ENCODE measurements around the gene SSB.
A peak's percentile ranks its signal among the peaks of the same experiment; 100 is the strongest.
"Not testable (repeated sequence)": the region's sequence is repeated elsewhere in the genome, so short reads cannot be mapped to it uniquely, and the experiment has no call there.

The SSB gene

DNA sequence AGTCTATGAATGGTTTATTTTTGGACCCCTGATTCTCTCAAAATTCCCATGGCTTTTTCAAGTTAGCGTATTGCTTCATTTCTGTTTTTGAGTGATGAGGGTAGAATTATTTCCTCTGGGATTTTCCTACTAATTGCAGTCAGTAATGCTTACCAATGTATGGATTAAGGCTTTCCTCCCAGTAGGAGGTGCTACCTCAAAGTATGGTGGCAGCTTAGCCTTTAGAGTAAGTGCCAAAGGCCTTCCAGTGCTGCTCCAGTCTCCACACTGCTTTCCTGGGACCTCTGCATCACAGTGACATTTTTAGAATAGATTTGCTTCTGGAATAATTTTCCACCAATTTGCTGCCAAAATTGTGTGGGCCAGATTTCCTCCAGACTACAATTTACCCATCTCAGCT lies 16.2 kb upstream of the SSB start:
- no peak for DNase-seq

DNA sequence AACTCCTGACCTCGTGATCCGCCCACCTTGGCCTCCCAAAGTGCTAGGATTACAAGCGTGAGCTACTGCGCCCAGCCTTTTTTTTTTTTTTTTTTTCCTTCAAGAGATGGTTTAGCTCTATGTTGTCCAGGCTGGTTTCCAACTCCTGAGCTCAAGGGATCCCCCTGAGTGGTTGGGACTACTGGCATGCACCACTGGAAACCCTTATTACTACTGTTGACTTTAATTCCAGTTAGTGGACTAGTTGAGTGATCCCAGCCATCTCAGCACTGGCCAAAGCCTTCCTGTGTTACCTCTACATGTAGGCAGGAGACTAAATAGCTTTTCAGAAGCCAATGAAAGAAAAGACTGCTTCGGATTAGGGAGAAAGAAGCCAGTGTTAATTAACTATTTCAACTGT lies 8.1 kb upstream of the SSB start:
- DNase-seq: no peak

DNA sequence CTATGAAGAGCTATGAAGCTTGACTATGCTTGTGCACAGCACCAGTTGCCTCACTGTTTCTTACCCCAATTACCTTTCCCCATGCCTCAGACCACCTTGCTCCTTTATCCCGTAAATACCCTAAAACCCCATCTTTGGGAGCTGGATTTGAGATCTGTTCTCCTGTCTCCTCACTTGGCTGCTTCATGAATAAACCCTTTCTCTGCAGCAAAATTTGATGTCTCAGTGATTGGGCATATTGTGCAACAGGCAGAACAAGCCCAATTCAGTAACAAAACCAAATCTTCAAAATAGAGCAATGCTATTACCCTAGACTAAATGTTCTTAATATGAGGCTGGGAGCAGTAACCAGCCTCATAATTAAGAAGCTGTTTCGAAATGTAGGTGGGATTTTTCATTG lies 3.5 kb upstream of the SSB start:
- DNase-seq: no peak

GRCh38 chr2:169796441-169796840 lies 2.2 kb upstream of the SSB start:
- DNase-seq: no peak

DNA sequence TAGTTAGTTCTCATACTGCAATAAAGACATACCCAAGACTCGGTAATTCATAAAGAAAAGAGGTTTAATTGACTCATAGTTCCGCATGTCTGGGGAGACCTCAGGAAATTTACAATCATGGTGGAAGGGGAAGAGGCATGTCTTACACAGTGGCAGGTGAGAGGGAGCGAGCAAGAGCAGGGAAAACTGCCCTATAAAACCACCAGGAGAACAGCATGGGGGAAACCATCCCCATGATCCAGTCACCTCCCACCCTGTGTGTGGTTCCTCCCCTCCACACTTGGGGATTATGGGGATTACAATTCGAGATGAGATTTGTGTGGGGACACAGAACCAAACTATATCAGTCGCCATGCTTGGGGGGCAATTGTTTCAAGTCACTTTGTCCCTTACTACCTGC lies 1.1 kb upstream of the SSB start:
- no peak for DNase-seq

GRCh38 chr2:169798397-169798717 lies 314 bp upstream of the SSB start:
- no peak for DNase-seq

DNA sequence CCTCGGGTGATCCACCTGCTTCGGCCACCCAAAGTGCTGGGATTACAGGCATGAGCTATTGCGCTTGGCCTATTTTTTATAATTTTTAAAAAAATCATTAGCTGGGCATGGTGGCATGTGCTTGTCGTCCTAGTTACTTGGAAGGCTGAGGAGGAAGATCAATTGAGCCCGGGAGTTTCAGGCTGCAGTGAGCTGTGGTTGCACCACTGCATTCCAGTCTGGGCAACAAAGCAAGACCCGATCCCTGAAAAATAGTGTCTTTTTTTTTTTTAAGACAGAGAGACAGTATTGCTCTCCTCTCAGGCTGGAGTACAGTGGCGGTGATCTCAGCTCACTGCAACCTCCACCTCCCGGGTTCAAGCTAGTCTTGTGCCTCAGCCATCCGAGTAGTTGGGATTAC lies 4.8 kb downstream of the SSB start:
- DNase-seq: no peak

- DNase-seq: no peak
Observed at GRCh38 chr2:169806586-169806985, 7.9 kb downstream of the SSB start.

- DNase-seq: no peak
Observed at GRCh38 chr2:169808221-169808620, 9.6 kb downstream of the SSB start.

- no peak for DNase-seq
Observed at GRCh38 chr2:169815849-169816248, 17.2 kb downstream of the SSB start.

- not testable (repeated sequence) for DNase-seq
Observed at GRCh38 chr2:169816961-169817360, 18.3 kb downstream of the SSB start.

- not testable (repeated sequence) for DNase-seq
Observed at GRCh38 chr2:169817369-169817768, 18.7 kb downstream of the SSB start.

DNA sequence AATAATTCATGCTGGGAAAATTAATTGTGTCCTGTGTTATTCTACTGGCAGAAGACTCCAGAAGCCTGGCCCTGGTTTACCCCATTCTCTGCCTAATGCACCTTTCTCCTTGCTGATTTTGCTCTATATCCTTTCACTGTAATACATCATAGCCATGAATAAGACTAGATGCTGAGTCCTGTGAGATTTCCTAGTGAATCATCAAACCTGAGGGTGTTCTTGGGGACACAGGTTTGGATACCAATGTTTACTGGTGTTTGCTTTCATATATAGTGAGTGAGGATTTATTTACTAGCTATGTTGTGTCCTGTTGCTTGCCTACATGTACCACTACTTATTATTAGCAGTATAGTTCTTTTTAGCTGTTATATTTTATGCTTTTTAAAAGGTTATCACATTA lies 19.6 kb downstream of the SSB start:
- DNase-seq: no peak

DNA sequence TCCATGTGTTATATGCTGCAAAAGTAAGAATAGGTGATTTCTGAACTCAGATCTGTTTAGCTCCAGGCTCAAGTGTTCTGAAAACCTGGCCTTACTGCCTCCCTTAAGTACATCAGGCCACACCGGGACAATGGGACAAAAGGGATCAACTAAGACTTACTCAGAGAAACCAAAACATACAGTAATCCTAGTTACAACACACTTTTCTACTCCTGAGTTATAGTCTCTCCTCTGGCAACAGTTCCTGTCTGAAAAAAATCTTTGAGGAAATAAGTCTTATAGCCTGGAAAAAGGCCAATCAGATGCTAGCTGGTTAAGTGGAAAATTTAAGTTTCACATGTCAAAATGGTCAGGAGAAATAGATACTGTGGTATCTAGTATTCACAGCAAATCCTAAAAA lies 20.4 kb downstream of the SSB start:
- no peak for DNase-seq

DNA sequence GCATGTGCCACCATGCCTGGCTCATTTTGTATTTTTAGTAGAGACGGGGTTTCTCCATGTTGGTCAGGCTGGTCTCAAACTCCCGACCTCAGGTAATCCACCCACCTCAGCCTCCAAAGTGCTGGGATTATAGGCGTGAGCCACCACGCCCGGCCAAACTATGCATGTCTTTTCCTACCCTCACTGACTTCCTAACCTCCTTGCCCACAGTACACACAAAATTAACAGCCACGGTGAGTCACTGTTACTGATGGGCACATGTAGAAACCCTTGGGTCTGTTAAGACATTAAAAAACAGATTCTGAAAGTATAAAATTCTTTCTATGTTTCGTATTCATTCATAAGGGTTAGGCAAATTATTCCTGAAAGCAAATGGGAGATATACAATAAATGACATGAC lies 21.4 kb downstream of the SSB start:
- not testable (repeated sequence) for DNase-seq

GRCh38 chr2:169822036-169822435 lies 23.4 kb downstream of the SSB start:
- no peak for DNase-seq

DNA sequence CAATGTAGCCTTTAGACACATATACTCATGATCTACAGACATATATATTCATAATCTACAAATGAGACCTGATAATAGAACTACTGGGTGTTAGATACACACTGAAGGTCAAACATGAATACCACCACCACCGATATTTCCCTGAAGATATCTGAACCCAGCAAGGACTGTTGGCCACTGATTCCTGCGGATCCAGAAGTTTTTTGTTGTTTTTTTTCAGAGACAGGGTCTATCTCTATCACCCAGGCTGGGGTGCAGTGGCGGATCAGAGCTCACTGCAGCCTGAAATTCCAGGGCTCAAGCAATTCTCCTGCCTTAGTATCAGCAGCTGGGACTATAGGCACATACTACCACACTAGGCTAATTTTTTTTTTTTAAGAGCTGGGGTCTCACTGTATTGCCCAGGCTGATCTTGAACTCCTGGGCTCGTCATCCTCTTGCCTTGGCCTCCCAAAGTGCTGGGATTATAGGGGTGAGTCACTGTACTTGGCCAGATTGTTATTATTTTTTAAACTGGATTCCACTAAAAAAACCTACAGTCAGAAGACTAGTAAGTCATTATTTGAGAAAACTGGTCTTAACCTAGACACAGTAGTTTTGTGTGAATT lies 24.2 kb downstream of the SSB start:
- no peak for DNase-seq

- no peak for DNase-seq
Observed at GRCh38 chr2:169823996-169824372, 25.3 kb downstream of the SSB start.

GRCh38 chr2:169824373-169825333 lies 26.0 kb downstream of the SSB start, which contains the start of gene METTL5:
TSS of gene METTL5 (minus strand) at chr2:169824905. CDS start at chr2:169824597, 308 bp downstream.
- DNase-seq: peak; percentile 85

DNA sequence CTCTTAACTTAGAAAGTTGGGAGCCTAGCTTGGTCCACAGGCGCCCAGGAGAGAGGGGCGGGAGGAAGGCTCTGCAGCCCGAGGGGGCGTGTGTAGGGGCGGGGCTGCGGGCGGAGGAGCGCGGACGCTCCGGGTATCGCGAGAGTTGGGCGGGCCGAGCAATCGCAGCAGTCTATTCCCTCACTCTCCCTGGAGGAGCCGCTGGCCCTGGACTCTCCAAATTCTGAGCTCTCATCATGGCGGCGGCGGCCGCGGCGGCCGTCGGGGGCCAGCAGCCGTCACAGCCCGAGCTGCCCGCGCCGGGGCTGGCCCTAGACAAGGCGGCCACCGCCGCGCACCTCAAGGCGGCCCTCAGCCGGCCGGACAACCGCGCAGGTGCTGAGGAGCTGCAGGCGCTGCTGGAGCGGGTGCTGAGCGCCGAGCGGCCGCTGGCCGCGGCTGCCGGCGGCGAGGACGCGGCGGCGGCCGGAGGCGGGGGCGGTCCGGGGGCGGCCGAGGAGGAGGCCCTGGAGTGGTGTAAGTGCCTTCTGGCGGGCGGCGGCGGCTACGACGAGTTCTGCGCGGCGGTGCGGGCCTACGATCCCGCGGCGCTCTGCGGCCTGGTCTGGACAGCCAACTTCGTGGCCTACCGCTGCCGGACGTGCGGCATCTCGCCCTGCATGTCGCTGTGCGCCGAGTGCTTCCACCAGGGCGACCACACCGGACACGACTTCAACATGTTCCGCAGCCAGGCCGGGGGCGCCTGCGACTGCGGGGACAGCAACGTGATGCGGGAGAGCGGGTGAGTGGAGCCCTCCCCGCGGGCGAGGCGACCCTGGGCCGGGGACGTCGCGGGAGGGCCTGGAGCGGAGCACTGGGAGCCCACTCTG lies 28.8 kb downstream of the SSB start, which contains the start of gene UBR3:
UBR3 (plus strand) TSS at position 183 of the 869 bp plus-strand sequence; CDS start at position 237, 54 bp downstream.
- peak; percentile 96 for DNase-seq

DNA sequence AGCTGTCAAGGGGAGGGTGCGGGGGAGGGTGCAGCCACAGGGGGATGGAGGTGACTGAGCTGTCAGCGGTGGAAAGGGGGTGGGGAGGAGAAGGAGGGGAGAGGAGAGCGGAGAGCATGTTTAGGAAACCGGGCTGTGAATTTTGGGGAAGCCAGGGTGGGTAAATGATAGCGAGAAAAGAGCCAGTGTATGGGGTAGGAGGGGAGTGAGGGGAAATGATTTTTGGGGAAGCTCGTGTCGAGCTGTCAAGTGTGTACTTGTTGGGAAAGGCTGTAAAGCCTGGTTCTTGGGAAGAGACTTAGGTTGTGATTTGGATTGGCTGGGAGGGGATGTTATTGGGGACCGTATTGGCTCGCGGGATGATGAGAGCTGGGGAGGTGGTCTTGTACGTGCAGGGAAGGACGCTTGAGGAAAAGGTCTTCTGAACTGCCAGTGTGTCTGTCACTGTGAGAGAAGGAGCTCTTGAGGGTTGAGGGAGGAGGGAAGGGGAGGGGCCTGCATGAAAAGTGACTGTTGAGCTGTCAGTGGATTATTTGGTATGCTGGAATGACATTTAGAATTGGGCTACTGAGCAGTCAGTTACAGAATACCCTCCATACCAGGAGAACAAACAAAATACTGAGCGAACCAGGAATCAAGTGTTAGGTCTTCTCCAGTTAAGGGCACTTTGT lies 29.6 kb downstream of the SSB start:
- DNase-seq: peak; percentile 50

DNA sequence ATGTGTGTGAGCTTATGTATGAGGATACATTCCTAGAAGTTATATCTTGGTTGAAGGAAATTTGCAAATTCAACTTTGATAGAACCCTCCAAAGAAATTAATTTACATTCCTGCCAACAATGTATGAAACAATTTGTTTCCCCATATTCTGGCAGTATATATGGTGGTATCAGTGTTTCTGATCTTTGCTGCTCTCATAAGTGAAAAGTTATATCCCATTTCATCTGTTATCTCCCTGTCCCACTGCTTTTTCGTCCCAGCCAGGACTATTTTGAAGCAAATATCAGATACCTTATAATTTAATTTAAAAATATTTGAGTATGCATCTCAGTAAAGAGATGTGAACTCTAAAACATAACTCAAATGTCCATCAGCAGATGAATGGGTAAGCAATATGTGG lies 35.7 kb downstream of the SSB start:
- no peak for DNase-seq
